Measurements from ENCODE around the gene CHD1L. TPM values are rescaled to one million over a fixed set of nuclear protein-coding genes. Genes with fewer than 3 reads are reported as not detected.

Gene CHD1L
- total RNA-seq, 1 donor from 2014 or later = 85.5 TPM

GRCh38 chr1:147246044-147246690, 3.7 kb downstream of the CHD1L start:
- peak overlapping the region; percentile 76 for H3K4me3 Mint-ChIP-seq
- H3K27me3 Mint-ChIP-seq (ENCODE audit: low read depth) = no peaks in the 10 kb centered on the region
- TF ChIP-seq CTCF (conservative IDR thresholded peaks at IDR 0.05) = no peak
- H3K36me3 Mint-ChIP-seq (ENCODE audit: low read depth) = peaks cover 6% of the 10 kb centered on the region
- no peak for DNase-seq (ENCODE audit: low read depth, low spot score)
- no peaks in the 10 kb centered on the region for H3K9me3 Mint-ChIP-seq
- no peak overlapping the region for H3K27ac Mint-ChIP-seq (ENCODE audit: unreplicated experiment)
- peaks cover 50% of the 10 kb centered on the region for H3K4me1 Mint-ChIP-seq

GRCh38 chr1:147246910-147247655, 4.6 kb downstream of the CHD1L start:
- no peaks in the 10 kb centered on the region for H3K27me3 Mint-ChIP-seq (ENCODE audit: low read depth)
- peak overlapping the region; percentile 87 for H3K27ac Mint-ChIP-seq (ENCODE audit: unreplicated experiment)
- no peaks in the 10 kb centered on the region for H3K9me3 Mint-ChIP-seq
- H3K36me3 Mint-ChIP-seq (ENCODE audit: low read depth) = peaks cover 6% of the 10 kb centered on the region
- TF ChIP-seq CTCF (conservative IDR thresholded peaks at IDR 0.05) = no peak
- peak overlapping the region; percentile 20 for H3K4me3 Mint-ChIP-seq
- no peak for DNase-seq (ENCODE audit: low read depth, low spot score)
- H3K4me1 Mint-ChIP-seq = peaks cover 50% of the 10 kb centered on the region

GRCh38 chr1:147247656-147248238, 5.3 kb downstream of the CHD1L start:
- H3K4me1 Mint-ChIP-seq = peaks cover 51% of the 10 kb centered on the region

GRCh38 chr1:147252540-147252939, 10.1 kb downstream of the CHD1L start:
- no peak for TF ChIP-seq CTCF (conservative IDR thresholded peaks at IDR 0.05)
- no peak overlapping the region for H3K27ac Mint-ChIP-seq (ENCODE audit: unreplicated experiment)
- DNase-seq (ENCODE audit: low read depth, low spot score) = no peak
- peaks cover 24% of the 10 kb centered on the region for H3K4me1 Mint-ChIP-seq
- no peaks in the 10 kb centered on the region for H3K27me3 Mint-ChIP-seq (ENCODE audit: low read depth)
- peaks cover 15% of the 10 kb centered on the region for H3K36me3 Mint-ChIP-seq (ENCODE audit: low read depth)
- H3K4me3 Mint-ChIP-seq = no peak overlapping the region
- no peaks in the 10 kb centered on the region for H3K9me3 Mint-ChIP-seq

More at GRCh38 chr1:147247656-147248238, 5.3 kb downstream of the CHD1L start:
- no peak for TF ChIP-seq CTCF (conservative IDR thresholded peaks at IDR 0.05)
- Mint-ChIP-seq H3K4me3 (peak overlapping the region; percentile 20), H3K27ac (ENCODE audit: unreplicated experiment) (no peak overlapping the region), H3K27me3 (ENCODE audit: low read depth) (no peaks in the 10 kb centered on the region), H3K9me3 (no peaks in the 10 kb centered on the region), H3K36me3 (ENCODE audit: low read depth) (peaks cover 6% of the 10 kb centered on the region)
- DNase-seq (ENCODE audit: low read depth, low spot score) = no peak

- Mint-ChIP-seq H3K4me1 (peaks cover 4% of the 10 kb centered on the region), H3K27ac (ENCODE audit: unreplicated experiment) (no peak overlapping the region), H3K9me3 (no peaks in the 10 kb centered on the region), H3K4me3 (no peak overlapping the region), H3K27me3 (ENCODE audit: low read depth) (no peaks in the 10 kb centered on the region), H3K36me3 (ENCODE audit: low read depth) (peaks cover 29% of the 10 kb centered on the region)
- TF ChIP-seq CTCF (conservative IDR thresholded peaks at IDR 0.05) = no peak
- no peak for DNase-seq (ENCODE audit: low read depth, low spot score)
Measured at GRCh38 chr1:147260956-147261355, 18.5 kb downstream of the CHD1L start.

Data from neural crest cell (in vitro differentiated cells).